Measurements from ENCODE around the gene SERBP1. TPM values are rescaled to one million over a fixed set of nuclear protein-coding genes. Genes with fewer than 3 reads are reported as not detected.

SERBP1 gene
- total RNA-seq, 6 experiments from 2014 or later = 192 to 263 (median 242) TPM

DNA sequence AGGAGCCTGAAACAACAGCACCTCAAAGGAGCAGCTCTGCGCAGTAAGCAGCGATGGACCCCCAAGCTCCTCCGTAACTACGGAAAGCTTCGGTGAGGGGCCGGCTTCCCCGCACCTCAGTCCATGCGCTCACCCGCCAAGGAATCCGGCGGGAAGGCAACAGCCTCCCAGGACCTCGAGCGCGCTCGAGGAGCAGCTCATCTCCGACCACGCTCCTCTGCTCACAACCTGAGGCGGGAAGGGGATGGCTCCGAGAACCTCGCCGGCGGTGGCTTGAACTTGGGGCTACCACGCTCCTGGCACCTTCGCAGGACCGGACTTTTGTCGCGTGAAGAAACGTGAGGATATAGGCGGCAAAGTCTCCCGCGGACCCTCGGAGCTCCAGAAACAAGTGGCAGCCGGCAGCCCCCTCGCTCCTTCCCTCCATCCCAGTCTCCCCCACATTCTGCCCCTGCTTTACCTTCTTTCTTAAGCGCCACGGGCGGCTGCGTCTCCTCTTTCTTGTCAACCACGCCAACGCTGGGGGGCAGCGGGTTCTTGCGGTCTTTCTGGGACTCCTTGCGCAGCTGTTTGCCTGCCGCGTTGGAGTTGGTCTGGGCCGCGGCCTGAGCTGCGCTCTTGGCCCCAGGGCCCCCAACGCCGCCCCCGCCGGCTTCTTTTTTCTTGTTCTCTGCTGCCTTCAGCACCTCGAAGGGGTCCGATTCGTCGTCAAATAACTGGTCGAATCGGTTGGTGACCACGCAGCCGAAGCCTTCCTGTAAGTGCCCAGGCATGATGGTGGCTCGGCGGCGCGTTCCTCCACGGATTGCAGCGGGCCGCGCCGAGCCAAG is 459 bp downstream of the SERBP1 start:
- TF ChIP-seq, protein P1, sequence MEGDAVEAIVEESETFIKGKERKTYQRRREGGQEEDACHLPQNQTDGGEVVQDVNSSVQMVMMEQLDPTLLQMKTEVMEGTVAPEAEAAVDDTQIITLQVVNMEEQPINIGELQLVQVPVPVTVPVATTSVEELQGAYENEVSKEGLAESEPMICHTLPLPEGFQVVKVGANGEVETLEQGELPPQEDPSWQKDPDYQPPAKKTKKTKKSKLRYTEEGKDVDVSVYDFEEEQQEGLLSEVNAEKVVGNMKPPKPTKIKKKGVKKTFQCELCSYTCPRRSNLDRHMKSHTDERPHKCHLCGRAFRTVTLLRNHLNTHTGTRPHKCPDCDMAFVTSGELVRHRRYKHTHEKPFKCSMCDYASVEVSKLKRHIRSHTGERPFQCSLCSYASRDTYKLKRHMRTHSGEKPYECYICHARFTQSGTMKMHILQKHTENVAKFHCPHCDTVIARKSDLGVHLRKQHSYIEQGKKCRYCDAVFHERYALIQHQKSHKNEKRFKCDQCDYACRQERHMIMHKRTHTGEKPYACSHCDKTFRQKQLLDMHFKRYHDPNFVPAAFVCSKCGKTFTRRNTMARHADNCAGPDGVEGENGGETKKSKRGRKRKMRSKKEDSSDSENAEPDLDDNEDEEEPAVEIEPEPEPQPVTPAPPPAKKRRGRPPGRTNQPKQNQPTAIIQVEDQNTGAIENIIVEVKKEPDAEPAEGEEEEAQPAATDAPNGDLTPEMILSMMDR (IDR thresholded peaks at IDR 0.05) = no peak
- Mint-ChIP-seq H3K9me3 (no peaks in the 10 kb centered on the region), H3K27me3 (ENCODE audit: insufficient read depth) (peaks cover 2% of the 10 kb centered on the region; the same call in 1 of the 2 replicates), H3K4me1 (ENCODE audit: low read depth) (peaks cover 73% of the 10 kb centered on the region), H3K4me3 (peak overlapping the region; percentile 97), H3K36me3 (ENCODE audit: low read depth) (peaks cover 51% of the 10 kb centered on the region), H3K27ac (peak overlapping the region; percentile 99)
- no peak for DNase-seq

DNA sequence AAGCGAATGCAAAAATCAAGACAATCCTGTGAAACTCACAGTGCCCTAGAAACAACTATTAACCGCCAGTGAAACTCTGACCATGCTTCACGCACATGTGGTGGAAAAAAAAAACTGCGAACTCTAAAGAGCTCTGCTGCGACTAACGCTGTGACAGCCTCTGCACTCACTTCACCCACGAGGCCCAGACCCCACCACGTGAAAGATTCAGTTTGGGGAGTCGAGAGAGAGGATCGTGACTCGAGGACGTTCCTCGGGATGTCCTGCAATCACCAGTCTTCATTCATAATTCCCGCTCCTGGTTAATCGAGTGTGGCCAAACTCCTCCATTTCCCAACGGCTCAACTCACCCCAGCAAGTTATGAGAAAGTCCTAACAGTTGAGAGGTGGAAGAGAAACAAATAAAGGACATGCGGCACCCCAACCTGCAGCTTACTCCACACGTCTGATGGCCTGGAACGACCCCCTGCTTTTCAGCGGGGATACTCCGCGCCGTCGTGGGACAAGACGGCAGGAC is 1.1 kb downstream of the SERBP1 start:
- Mint-ChIP-seq H3K27ac (peak overlapping the region; percentile 99), H3K4me3 (peak overlapping the region; percentile 97), H3K27me3 (ENCODE audit: insufficient read depth) (peaks cover 2% of the 10 kb centered on the region; the same call in 1 of the 2 replicates), H3K36me3 (ENCODE audit: low read depth) (peaks cover 55% of the 10 kb centered on the region), H3K9me3 (no peaks in the 10 kb centered on the region), H3K4me1 (ENCODE audit: low read depth) (peaks cover 66% of the 10 kb centered on the region)
- TF ChIP-seq, protein P1 (IDR thresholded peaks at IDR 0.05) = no peak
- no peak for DNase-seq

DNA sequence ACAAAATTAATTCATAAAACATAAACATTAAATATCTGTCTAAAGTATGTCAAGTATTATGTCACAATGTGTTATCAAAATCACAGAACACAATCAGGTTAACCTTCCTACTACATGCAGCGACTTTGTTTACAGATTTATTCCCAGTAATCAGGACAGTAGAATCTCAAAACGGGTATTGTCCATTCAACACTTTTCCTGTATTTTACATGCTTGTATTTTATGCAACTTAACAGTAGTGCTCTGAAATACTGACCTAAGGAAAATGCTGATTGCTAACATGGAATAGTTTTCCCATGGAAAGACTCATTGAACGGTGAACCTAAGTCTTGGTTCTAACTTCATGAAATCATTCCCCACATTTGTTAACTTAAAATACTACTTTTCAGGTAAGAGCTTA is 2.3 kb downstream of the SERBP1 start:
- Mint-ChIP-seq H3K27ac (no peak overlapping the region), H3K36me3 (ENCODE audit: low read depth) (peaks cover 61% of the 10 kb centered on the region), H3K4me1 (ENCODE audit: low read depth) (peaks cover 55% of the 10 kb centered on the region), H3K4me3 (peak overlapping the region; percentile 97), H3K9me3 (no peaks in the 10 kb centered on the region), H3K27me3 (ENCODE audit: insufficient read depth) (peaks cover 2% of the 10 kb centered on the region; the same call in 1 of the 2 replicates)
- TF ChIP-seq, protein P1 (IDR thresholded peaks at IDR 0.05) = no peak
- DNase-seq = no peak

DNA sequence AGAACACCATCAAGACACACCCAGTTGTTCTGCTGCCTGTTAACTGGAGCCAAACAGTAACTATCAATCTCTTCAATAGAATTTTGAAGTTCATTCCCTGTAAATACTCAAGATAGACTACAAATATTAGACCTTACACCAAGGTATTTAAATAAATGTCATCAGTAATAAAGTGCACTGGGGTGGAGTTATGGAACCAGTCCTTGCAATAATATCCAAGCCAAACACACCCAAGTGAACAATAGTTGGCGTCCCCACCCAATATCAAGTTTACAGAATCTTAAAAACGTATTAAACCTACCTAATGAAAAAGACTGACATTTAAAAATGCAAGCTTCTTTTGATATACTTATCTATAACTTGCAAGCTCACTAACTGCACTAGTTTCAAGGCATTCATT is 2.7 kb downstream of the SERBP1 start:
- peak overlapping the region; percentile 97 for H3K4me3 Mint-ChIP-seq
- TF ChIP-seq, protein P1 (IDR thresholded peaks at IDR 0.05) = no peak
- H3K4me1 Mint-ChIP-seq (ENCODE audit: low read depth) = peaks cover 50% of the 10 kb centered on the region
- H3K9me3 Mint-ChIP-seq = no peaks in the 10 kb centered on the region
- H3K27ac Mint-ChIP-seq = 0 out of 2 replicates have a peak overlapping the region, but pooled peaks have one; percentile 52
- H3K27me3 Mint-ChIP-seq (ENCODE audit: insufficient read depth) = peaks cover 2% of the 10 kb centered on the region; the same call in 1 of the 2 replicates
- H3K36me3 Mint-ChIP-seq (ENCODE audit: low read depth) = peaks cover 61% of the 10 kb centered on the region
- DNase-seq = no peak

DNA sequence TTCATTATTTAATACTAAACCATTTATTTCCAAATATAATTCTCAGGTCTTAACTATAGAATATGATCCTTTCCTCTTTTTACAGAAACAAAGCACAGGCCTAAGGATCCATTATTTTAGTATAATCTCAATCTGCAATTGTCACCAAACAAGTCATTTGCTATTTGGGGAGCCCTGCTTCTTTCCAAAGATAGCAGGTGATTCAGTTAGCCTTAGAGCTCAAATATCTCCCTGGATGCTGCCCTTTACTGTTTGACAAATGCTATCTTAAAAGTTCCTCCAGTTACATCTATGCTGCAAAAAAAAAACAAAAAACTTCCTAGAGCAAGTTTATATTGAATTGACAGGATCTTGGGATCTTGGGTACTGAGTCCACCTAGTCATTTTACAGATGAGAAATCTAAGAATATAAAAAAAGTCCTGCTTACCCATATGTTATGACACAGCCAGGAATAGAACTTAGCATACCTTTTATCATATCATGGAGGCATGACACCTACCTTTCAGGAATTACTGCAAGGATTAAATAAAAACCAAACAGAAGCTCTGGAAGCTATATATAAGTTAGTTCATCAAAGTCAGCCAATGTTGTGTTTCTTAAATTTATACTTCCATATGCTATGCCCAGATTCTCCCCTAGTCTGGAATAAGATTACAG is 9.2 kb downstream of the SERBP1 start:
- TF ChIP-seq, protein P1 (IDR thresholded peaks at IDR 0.05) = no peak
- Mint-ChIP-seq H3K27me3 (ENCODE audit: insufficient read depth) (no peaks in the 10 kb centered on the region), H3K4me1 (ENCODE audit: low read depth) (peaks cover 17% of the 10 kb centered on the region), H3K36me3 (ENCODE audit: low read depth) (peaks cover 40% of the 10 kb centered on the region), H3K9me3 (no peaks in the 10 kb centered on the region), H3K27ac (no peak overlapping the region), H3K4me3 (no peak overlapping the region)
- no peak for DNase-seq
